PC-3 (cell line): ENCODE data around the gene MAP2K5. TPM values are rescaled to one million over a fixed set of nuclear protein-coding genes. Genes with fewer than 3 reads are reported as not detected.

Experiments
- ATAC-seq: fragments of 200-7000 bp; cut with Tn5 transposase; 2 replicates; pipeline ENCODE4 v1.9.1; 2020; ENCODE audit warnings: mild to moderate bottlenecking, moderate library complexity
- BruUV-seq: library from RNA; stranded (reverse); fragments of 400-500 nt; replicated peaks from 2 replicates; lab custom pipeline; 2021; lab: Mats Ljungman, UMichigan
- CTCF ChIA-PET: fragments of 300-600 bp; sonication (Branson Sonifier 250); formaldehyde crosslinking; loops from one replicate; lab custom pipeline; 2022; ENCODE audit warnings: antibody characterized with exemption; lab: Charles Lee
- POLR2A ChIA-PET: fragments of 300-600 bp; sonication (Branson Sonifier 250); formaldehyde crosslinking; loops from one replicate; lab custom pipeline; 2022; ENCODE audit warnings: antibody characterized with exemption; ENCODE audit not compliant: unreplicated experiment; lab: Charles Lee
- DNase-seq: peaks from one replicate; pipeline ENCODE4 v3.0.0-alpha.2; 2015
- H2AFZ ChIP-seq: fragments of 300-600 bp; sonication (generic); 2 replicates; pipeline ENCODE4 v1.6.0; 2016; ENCODE audit warnings: antibody characterized with exemption, low read length
- H3F3A ChIP-seq: fragments of 300-600 bp; sonication (generic); one replicate; pipeline ENCODE4 v1.6.0; 2017; ENCODE audit warnings: antibody characterized with exemption, low read length, control low read depth, mild to moderate bottlenecking; ENCODE audit not compliant: unreplicated experiment
- H3K27ac ChIP-seq: fragments of 300-600 bp; sonication (generic); 2 replicates; pipeline ENCODE4 v1.5.1; 2016; ENCODE audit warnings: mild to moderate bottlenecking, low read length
- H3K27me3 ChIP-seq: fragments of 300-600 bp; sonication (generic); 2 replicates; pipeline ENCODE4 v1.6.1; 2016; ENCODE audit warnings: low read length, mixed read lengths
- H3K36me3 ChIP-seq: fragments of 300-600 bp; sonication (generic); 2 replicates; pipeline ENCODE4 v1.6.1; 2016; ENCODE audit warnings: low read depth, mixed run types, low read length, mixed read lengths
- H3K4me1 ChIP-seq: fragments of 300-600 bp; sonication (generic); 2 replicates; pipeline ENCODE4 v1.5.1; 2016; ENCODE audit warnings: low read length; ENCODE audit not compliant: insufficient read depth
- H3K4me2 ChIP-seq: fragments of 300-600 bp; sonication (generic); 2 replicates; pipeline ENCODE4 v1.6.0; 2016; ENCODE audit warnings: low read length
- H3K4me3 ChIP-seq: fragments of 300-600 bp; sonication (generic); 2 replicates; pipeline ENCODE4 v1.5.1; 2016; ENCODE audit warnings: mild to moderate bottlenecking, low read length, mixed read lengths
- H3K79me2 ChIP-seq: fragments of 300-600 bp; sonication (generic); 2 replicates; pipeline ENCODE4 v1.6.1; 2017; ENCODE audit warnings: low read length, mixed read lengths
- H3K9ac ChIP-seq: fragments of 300-600 bp; sonication (generic); 2 replicates; pipeline ENCODE4 v1.6.0; 2016; ENCODE audit warnings: mild to moderate bottlenecking, low read length
- H3K9me2 ChIP-seq: fragments of 300-600 bp; sonication (generic); replicated peaks from 2 replicates; pipeline ENCODE4 v1.6.1; 2016; ENCODE audit warnings: mixed run types, low read length, mixed read lengths
- H3K9me3 ChIP-seq: fragments of 300-600 bp; sonication (generic); 2 replicates; pipeline ENCODE4 v1.6.1; 2016; ENCODE audit warnings: low read length, mixed read lengths
- H4K20me1 ChIP-seq: fragments of 300-600 bp; sonication (generic); 2 replicates; pipeline ENCODE4 v1.6.1; 2016; ENCODE audit warnings: low read length, mixed read lengths
- CTCF ChIP-seq: fragments of 300-600 bp; sonication (generic); conservative IDR thresholded peaks from 2 replicates; pipeline ENCODE4 v1.5.1; 2017; ENCODE audit warnings: antibody characterized with exemption, low read depth, mild to moderate bottlenecking, low read length
- EZH2 ChIP-seq: fragments of 300-600 bp; sonication (generic); IDR thresholded peaks from one replicate; pipeline ENCODE4 v1.6.1; 2017; ENCODE audit warnings: antibody characterized with exemption, mild to moderate bottlenecking, low read length; ENCODE audit not compliant: unreplicated experiment
- EZH2phosphoT487 ChIP-seq: fragments of 300-600 bp; sonication (generic); IDR thresholded peaks from 2 replicates; pipeline ENCODE4 v1.6.1; 2018; ENCODE audit warnings: mild to moderate bottlenecking, antibody characterized with exemption, low read length, borderline replicate concordance
- intact Hi-C: fragments of 100-400 bp; cut with micrococcal nuclease; formaldehyde crosslinking; loops from 2 replicates; pipeline ENCODE4 v1.9.0; 2023
- total RNA-seq: library from RNA; depleted of rRNA; stranded (reverse); fragments of >200 nt; gene quantifications from 2 replicates; pipeline ENCODE4 v1.2.3, GENCODE V29; 2014

Gene MAP2K5
- total RNA-seq, 1 experiment from 2014 or later: 5.5 TPM

DNA sequence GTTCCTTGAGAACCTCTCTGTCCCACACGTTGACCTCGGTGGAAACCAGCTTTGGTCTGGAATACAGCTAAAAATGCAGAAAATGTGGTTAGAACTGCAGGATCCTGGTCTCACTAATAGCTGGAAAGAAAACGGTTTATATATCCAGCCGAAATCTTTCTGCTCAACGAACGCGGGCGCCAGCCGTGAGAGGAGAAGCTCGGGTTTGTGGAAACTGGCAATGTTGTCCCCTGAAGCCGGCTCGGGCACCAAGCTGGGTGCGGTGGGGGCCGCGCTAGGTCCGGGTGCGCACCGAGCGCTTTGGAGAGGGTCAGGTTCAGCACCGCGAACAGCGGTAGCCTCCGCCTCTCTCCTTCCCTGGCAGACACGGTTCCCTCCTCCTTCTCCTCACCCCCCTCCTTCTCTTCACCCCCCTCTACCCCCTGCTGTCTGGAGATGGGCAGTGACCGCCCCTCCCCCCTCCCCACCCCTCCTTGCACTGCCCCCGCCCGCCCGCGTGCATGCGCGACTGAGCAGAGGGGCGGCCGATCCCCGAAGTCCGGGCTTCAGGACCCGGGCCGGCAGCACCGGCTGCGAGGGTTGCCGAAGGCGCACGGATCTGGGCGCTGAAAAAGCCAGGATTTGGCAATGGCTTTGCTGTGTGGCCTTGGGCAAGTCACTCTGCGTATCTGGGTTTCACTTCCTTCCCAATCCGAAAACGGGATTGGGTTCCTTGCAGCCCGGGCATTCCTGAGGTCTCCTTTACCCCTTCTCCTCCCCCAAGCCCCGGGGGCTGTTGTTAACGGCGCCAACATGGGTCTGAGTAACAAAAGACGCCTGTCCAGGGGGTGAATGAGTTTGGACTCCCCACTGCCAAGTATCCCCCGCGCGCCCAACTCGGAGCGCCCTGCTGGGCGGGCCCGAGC is 282.7 kb downstream of the MAP2K5 start, which contains the start of gene SKOR1:
SKOR1 (plus strand) TSS at position 534 of the 905 bp plus-strand sequence; CDS start at position 628, 94 bp downstream.
- Histone ChIP-seq H3K9ac (no peak within 1 kb of the TSS), H2AFZ (no peak within 1 kb of the TSS), H3K36me3 (no peaks in the 10 kb centered on the region), H3K4me1 (no peaks in the 10 kb centered on the region), H3K27ac (no peak within 1 kb of the TSS), H4K20me1 (no peaks in the 10 kb centered on the region), H3K9me3 (no peaks in the 10 kb centered on the region), H3K79me2 (no peaks in the 10 kb centered on the region), H3K4me3 (no peak within 1 kb of the TSS), H3F3A (no peaks in the 10 kb centered on the region), H3K27me3 (peaks cover 41% of the 10 kb centered on the region), H3K9me2 (no peaks in the 10 kb centered on the region), H3K4me2 (no peak within 1 kb of the TSS)
- ATAC-seq: peak; percentile 45; the same call in 1 of the 2 replicates
- ChIA-PET CTCF (interaction anchor here (1.4 kb wide), 1 partner anchor 324 kb away, joined by 3 read pairs; no protein-coding TSS in a partner anchor), POLR2A (no interaction called here)
- DNase-seq: no peak
- no TSS peak for BruUV-seq
- TF ChIP-seq EZH2phosphoT487 (no peak), CTCF (no peak), EZH2 (no peak)
- intact Hi-C loops: no loop called here

DNA sequence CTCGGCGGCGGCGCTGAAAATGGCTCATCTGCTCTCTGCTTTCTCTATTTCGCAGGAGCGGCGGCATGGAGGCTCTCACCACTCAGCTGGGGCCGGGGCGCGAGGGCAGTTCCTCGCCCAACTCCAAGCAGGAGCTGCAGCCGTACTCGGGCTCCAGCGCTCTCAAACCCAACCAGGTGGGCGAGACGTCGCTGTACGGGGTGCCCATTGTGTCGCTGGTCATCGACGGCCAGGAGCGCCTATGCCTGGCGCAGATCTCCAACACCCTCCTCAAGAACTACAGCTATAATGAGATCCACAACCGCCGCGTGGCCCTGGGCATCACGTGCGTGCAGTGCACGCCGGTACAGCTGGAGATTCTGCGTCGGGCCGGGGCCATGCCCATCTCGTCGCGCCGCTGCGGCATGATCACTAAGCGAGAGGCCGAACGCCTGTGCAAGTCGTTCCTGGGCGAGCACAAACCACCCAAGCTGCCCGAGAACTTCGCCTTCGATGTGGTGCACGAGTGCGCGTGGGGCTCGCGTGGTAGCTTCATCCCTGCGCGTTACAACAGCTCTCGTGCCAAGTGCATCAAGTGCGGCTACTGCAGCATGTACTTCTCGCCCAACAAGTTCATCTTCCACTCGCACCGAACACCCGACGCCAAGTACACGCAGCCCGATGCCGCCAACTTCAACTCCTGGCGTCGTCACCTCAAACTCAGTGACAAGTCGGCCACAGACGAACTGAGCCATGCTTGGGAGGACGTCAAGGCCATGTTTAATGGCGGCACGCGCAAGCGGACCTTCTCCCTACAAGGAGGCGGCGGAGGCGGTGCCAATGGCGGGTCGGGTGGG is 283.6 kb downstream of the MAP2K5 start:
- Histone ChIP-seq H3K9ac (no peak overlapping the region), H3K4me2 (no peak overlapping the region), H3K79me2 (no peaks in the 10 kb centered on the region), H3K27me3 (peaks cover 40% of the 10 kb centered on the region), H3F3A (no peaks in the 10 kb centered on the region), H2AFZ (no peak overlapping the region), H3K4me3 (no peak overlapping the region), H4K20me1 (no peaks in the 10 kb centered on the region), H3K27ac (no peak overlapping the region), H3K9me2 (no peaks in the 10 kb centered on the region), H3K9me3 (no peaks in the 10 kb centered on the region), H3K4me1 (no peaks in the 10 kb centered on the region), H3K36me3 (no peaks in the 10 kb centered on the region)
- CTCF ChIA-PET: no interaction called here
- TF ChIP-seq CTCF: no peak
- TF ChIP-seq EZH2: no peak
- no peak for TF ChIP-seq EZH2phosphoT487
- POLR2A ChIA-PET: no interaction called here
- no TSS peak for BruUV-seq
- no peak for ATAC-seq
- DNase-seq: no peak
- intact Hi-C loops: no loop called here
